ENCODE results near the gene JAK3.

The JAK3 gene

DNA sequence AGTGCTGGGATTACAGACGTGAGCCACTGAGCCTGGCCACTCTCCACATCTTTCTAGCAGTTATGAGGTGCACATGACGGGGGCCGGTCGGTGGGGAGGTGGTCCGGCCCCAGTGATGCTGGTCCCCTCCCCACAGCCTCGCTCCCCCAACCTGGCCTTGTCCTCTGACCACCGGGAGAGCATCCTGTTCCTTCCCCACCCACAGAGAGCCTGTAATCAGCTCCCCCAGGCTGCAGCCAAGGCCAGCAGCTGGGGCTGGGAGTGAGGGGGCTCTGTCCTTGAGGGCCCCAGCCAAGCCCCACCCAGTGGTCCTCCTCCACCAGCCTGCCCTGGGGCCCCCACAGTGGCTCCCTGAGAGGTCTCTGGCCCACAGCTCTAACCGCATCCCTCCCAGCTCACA is 23.4 kb downstream of the JAK3 start:
- no peaks in the 10 kb centered on the region for H3K4me1 Mint-ChIP-seq
- H3K27ac Mint-ChIP-seq = no peak overlapping the region
- no peaks in the 10 kb centered on the region for H3K36me3 Mint-ChIP-seq (ENCODE audit: low read depth)
- H3K27me3 Mint-ChIP-seq (ENCODE audit: low read depth) = peaks cover 8% of the 10 kb centered on the region
- H3K9me3 Mint-ChIP-seq = no peaks in the 10 kb centered on the region
- H3K4me3 Mint-ChIP-seq = no peak overlapping the region
- TF ChIP-seq, protein P1, sequence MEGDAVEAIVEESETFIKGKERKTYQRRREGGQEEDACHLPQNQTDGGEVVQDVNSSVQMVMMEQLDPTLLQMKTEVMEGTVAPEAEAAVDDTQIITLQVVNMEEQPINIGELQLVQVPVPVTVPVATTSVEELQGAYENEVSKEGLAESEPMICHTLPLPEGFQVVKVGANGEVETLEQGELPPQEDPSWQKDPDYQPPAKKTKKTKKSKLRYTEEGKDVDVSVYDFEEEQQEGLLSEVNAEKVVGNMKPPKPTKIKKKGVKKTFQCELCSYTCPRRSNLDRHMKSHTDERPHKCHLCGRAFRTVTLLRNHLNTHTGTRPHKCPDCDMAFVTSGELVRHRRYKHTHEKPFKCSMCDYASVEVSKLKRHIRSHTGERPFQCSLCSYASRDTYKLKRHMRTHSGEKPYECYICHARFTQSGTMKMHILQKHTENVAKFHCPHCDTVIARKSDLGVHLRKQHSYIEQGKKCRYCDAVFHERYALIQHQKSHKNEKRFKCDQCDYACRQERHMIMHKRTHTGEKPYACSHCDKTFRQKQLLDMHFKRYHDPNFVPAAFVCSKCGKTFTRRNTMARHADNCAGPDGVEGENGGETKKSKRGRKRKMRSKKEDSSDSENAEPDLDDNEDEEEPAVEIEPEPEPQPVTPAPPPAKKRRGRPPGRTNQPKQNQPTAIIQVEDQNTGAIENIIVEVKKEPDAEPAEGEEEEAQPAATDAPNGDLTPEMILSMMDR (IDR thresholded peaks at IDR 0.05; ENCODE audit: unreplicated experiment in 3 of 3) = no peak

DNA sequence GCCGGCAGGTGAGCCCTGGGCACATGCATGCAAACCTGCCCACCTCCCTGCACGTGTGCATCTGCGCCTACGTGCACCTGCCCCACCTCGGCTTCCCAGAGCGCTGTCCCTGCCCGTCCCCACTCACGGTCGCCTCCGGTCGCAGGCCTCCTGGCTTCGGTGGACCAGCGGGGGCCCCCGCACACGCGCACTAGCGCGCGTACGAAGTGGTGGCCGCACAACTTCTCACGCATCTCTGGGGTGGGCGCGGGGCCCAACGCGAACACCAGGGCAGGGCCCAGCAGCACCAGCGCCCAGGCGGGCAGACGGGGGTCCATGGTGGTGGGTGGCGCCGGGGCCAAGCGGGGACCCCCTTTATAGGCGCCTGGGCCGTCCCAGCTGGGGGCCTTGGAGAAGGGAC is 26.6 kb downstream of the JAK3 start, which contains the start of gene INSL3:
Gene INSL3 (minus strand): TSS at position 330 of the 400 bp plus-strand sequence. CDS start 13 bp downstream, at position 317.
- H3K4me3 Mint-ChIP-seq = no peak within 1 kb of the TSS
- TF ChIP-seq, protein P1 (IDR thresholded peaks at IDR 0.05; ENCODE audit: unreplicated experiment in 3 of 3) = no peak

DNA sequence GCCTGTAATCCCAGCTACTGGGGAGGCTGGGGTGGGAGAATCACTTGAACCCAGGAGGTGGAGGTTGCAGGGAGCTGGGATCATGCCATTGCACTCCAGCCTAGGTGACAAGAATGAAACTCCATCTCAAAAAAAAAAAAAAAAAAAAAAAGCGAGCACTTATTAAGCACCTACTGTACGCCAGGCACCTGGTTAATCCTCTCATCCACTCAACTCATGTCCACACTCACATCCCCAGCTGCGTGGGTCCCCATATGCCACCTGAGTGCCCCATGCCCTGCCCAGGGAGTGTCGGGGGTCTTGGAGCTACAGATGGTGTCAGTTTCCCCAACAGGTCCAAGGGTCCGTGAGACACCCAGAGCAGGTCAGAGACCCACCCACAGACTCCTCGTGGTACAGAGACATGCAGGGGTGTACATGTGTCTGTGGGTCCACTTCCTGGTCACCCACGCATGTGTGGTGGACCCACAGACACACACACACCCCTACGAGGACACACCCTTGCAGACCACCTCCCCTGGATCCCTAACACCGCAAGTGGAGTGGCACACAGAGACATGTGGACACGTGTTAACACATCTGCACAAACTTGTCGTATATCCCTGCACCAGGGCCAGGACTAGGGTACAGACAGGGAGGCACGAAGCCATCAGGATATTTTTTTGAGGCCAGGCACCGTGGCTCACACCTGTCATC is 30.0 kb downstream of the JAK3 start:
- Mint-ChIP-seq H3K4me1 (no peaks in the 10 kb centered on the region), H3K4me3 (no peak overlapping the region), H3K9me3 (no peaks in the 10 kb centered on the region), H3K36me3 (ENCODE audit: low read depth) (no peaks in the 10 kb centered on the region), H3K27ac (no peak overlapping the region), H3K27me3 (ENCODE audit: low read depth) (peaks cover 5% of the 10 kb centered on the region)
- TF ChIP-seq, protein P1 (IDR thresholded peaks at IDR 0.05; ENCODE audit: unreplicated experiment in 3 of 3) = no peak

More for the DNA sequence above, 26.6 kb downstream of the JAK3 start, which contains the start of gene INSL3:
- Mint-ChIP-seq H3K27me3 (ENCODE audit: low read depth) (peaks cover 4% of the 10 kb centered on the region), H3K27ac (no peak within 1 kb of the TSS), H3K36me3 (ENCODE audit: low read depth) (no peaks in the 10 kb centered on the region), H3K4me1 (no peaks in the 10 kb centered on the region), H3K9me3 (no peaks in the 10 kb centered on the region)

DNA sequence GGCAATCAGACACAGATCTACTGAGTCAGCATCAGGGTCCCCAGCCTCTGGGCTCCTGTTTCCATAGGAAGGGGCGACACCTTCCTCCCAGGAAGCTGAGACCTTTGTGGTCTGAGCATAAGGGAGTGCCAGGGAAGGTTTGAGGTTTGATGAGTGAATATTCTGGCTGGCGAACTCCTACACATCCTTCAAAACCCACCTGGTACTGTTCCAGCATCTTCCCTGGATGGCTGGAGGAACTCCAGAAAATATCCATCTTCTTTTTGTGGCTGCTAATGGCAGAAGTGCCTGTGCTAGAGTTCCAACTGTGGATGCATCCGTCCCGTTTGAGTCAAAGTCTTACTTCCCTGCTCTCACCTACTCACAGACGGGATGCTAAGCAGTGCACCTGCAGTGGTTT is 35.7 kb downstream of the JAK3 start:
- Mint-ChIP-seq H3K27me3 (ENCODE audit: low read depth) (peaks cover 23% of the 10 kb centered on the region), H3K36me3 (ENCODE audit: low read depth) (no peaks in the 10 kb centered on the region), H3K9me3 (no peaks in the 10 kb centered on the region), H3K4me1 (no peaks in the 10 kb centered on the region), H3K4me3 (no peak overlapping the region), H3K27ac (no peak overlapping the region)
- TF ChIP-seq, protein P1 (IDR thresholded peaks at IDR 0.05; ENCODE audit: unreplicated experiment in 3 of 3) = no peak

DNA sequence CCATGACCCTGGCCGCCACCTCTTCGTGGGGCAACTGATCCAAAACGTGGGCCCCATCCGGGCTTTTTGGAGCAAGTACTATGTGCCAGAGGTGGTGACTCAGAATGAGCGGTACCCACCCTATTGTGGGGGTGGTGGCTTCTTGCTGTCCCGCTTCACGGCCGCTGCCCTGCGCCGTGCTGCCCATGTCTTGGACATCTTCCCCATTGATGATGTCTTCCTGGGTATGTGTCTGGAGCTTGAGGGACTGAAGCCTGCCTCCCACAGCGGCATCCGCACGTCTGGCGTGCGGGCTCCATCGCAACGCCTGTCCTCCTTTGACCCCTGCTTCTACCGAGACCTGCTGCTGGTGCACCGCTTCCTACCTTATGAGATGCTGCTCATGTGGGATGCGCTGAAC is 36.1 kb downstream of the JAK3 start:
- Mint-ChIP-seq H3K4me3 (no peak overlapping the region), H3K9me3 (no peaks in the 10 kb centered on the region), H3K27me3 (ENCODE audit: low read depth) (peaks cover 27% of the 10 kb centered on the region), H3K4me1 (no peaks in the 10 kb centered on the region), H3K36me3 (ENCODE audit: low read depth) (no peaks in the 10 kb centered on the region), H3K27ac (no peak overlapping the region)
- TF ChIP-seq, protein P1 (IDR thresholded peaks at IDR 0.05; ENCODE audit: unreplicated experiment in 3 of 3) = no peak

DNA sequence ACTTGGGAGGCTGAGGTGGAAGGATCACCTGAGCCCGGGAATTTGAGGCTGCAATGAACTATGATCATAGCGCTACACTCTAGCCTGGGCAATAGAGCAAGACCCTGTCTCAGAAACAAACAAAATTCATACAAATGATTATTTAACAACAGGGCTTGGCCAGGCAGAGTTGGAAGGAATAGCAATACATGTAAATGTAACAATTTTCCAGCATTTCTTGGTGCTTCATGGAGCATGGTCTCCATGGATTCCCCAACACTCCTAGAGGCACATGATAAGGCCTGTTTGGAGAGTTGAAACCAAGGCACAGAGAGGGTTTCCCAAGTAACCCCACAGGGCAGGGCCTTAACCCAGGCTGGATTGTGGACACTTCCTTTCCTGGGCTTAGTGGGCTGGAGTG is 36.7 kb downstream of the JAK3 start:
- H3K27ac Mint-ChIP-seq = no peak overlapping the region
- H3K4me3 Mint-ChIP-seq = no peak overlapping the region
- no peaks in the 10 kb centered on the region for H3K4me1 Mint-ChIP-seq
- peaks cover 29% of the 10 kb centered on the region for H3K27me3 Mint-ChIP-seq (ENCODE audit: low read depth)
- TF ChIP-seq, protein P1 (IDR thresholded peaks at IDR 0.05; ENCODE audit: unreplicated experiment in 3 of 3) = no peak
- no peaks in the 10 kb centered on the region for H3K36me3 Mint-ChIP-seq (ENCODE audit: low read depth)
- no peaks in the 10 kb centered on the region for H3K9me3 Mint-ChIP-seq

All from nephron (organoid).